ENCODE measurements around the gene BHLHE23. TPM values are rescaled to one million over a fixed set of nuclear protein-coding genes. Genes with fewer than 3 reads are reported as not detected.

BHLHE23 gene
- total RNA-seq, 6 experiments from 2014 or later = not detected

DNA sequence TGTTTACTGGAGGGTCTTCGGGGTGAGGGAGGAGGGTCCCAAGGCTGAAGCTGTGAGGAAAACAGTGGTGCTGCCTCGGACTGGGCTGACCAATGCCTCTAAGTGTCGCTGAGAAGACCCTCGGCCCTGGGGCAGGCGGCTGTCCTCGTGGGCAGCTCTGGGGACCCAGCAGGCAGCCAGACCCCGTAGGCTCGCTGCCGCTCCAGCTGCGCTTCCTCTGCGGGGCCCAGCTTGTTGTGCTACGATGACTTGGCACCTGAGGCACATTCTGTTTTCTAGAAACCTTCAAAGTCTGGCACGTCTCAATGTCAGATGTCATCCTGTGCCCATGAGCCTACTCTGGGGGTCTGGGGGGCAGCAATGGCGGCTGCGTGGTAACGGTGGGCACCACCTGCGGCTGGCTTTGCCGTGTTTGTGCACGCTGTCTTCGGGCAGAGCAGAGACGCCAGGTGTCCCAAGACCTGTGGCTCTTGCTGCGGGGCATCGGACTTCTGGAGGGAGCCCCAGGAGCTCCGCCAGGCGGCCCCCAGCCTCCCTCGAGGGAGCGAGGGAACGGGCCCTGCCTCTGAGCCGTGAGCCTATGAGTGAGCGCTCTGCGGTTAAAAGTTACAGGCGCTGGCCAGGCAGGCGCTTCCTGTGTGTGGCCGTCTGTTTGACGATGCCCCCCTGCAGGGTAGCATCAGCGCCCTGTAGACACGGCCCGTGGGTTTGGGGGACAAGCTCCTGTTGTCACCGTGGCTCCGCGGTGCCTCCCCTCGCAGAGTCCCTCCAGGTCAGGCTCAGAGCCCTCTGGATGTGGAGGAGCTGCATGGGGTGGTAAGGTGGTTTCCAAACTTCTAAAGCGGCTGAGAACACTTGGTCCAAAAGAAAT, 47.4 kb downstream of the BHLHE23 start:
- H3K27ac Mint-ChIP-seq = no peak overlapping the region
- no peak overlapping the region for H3K4me3 Mint-ChIP-seq
- peaks cover 2% of the 10 kb centered on the region; the same call in 1 of the 2 replicates for H3K4me1 Mint-ChIP-seq (ENCODE audit: low read depth)
- no peak for DNase-seq
- H3K36me3 Mint-ChIP-seq (ENCODE audit: low read depth) = no peaks in the 10 kb centered on the region
- H3K9me3 Mint-ChIP-seq = no peaks in the 10 kb centered on the region
- H3K27me3 Mint-ChIP-seq (ENCODE audit: insufficient read depth) = peaks cover 4% of the 10 kb centered on the region
- TF ChIP-seq, protein P1, sequence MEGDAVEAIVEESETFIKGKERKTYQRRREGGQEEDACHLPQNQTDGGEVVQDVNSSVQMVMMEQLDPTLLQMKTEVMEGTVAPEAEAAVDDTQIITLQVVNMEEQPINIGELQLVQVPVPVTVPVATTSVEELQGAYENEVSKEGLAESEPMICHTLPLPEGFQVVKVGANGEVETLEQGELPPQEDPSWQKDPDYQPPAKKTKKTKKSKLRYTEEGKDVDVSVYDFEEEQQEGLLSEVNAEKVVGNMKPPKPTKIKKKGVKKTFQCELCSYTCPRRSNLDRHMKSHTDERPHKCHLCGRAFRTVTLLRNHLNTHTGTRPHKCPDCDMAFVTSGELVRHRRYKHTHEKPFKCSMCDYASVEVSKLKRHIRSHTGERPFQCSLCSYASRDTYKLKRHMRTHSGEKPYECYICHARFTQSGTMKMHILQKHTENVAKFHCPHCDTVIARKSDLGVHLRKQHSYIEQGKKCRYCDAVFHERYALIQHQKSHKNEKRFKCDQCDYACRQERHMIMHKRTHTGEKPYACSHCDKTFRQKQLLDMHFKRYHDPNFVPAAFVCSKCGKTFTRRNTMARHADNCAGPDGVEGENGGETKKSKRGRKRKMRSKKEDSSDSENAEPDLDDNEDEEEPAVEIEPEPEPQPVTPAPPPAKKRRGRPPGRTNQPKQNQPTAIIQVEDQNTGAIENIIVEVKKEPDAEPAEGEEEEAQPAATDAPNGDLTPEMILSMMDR (IDR thresholded peaks at IDR 0.05) = no peak

DNA sequence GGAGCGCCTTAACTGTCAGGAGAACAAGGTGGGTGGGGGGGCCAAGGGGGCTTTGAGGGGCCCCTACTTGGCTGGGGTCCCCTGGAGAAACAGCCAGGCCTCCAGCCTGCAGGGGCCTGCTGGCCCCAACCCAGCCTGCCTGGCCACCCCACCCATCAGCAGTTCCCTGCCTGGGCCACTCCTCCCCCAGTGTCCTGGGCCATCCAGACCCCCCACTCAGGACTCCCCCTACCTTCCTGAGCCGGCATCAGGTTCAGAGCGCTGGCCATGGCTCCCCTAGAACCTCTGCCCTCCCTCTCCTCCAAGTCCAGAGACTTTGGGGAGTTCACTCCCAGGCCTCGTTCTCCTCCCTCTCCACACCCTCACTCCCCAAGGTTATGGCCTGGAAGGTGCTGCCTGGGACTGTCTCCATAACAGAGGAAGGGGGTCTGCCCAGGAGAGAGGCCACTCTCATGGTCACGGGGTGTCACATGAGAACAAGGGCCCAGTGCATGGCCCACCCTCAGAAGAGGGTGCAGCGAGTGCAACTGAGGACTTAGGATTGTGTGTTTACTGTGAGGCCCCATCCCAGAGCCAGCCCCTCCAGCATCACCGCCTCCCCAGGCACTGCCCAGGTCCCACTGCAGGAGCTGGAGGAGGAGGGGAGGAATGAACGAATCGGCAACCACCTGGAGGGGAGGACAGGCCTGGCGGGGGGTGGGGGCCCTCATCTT, 48.2 kb downstream of the BHLHE23 start:
- H3K9me3 Mint-ChIP-seq = no peaks in the 10 kb centered on the region
- TF ChIP-seq, protein P1 (IDR thresholded peaks at IDR 0.05) = no peak
- no peak overlapping the region for H3K27ac Mint-ChIP-seq
- H3K36me3 Mint-ChIP-seq (ENCODE audit: low read depth) = no peaks in the 10 kb centered on the region
- DNase-seq = no peak
- peaks cover 1% of the 10 kb centered on the region for H3K27me3 Mint-ChIP-seq (ENCODE audit: insufficient read depth)
- H3K4me3 Mint-ChIP-seq = no peak overlapping the region
- H3K4me1 Mint-ChIP-seq (ENCODE audit: low read depth) = peaks cover 9% of the 10 kb centered on the region

DNA sequence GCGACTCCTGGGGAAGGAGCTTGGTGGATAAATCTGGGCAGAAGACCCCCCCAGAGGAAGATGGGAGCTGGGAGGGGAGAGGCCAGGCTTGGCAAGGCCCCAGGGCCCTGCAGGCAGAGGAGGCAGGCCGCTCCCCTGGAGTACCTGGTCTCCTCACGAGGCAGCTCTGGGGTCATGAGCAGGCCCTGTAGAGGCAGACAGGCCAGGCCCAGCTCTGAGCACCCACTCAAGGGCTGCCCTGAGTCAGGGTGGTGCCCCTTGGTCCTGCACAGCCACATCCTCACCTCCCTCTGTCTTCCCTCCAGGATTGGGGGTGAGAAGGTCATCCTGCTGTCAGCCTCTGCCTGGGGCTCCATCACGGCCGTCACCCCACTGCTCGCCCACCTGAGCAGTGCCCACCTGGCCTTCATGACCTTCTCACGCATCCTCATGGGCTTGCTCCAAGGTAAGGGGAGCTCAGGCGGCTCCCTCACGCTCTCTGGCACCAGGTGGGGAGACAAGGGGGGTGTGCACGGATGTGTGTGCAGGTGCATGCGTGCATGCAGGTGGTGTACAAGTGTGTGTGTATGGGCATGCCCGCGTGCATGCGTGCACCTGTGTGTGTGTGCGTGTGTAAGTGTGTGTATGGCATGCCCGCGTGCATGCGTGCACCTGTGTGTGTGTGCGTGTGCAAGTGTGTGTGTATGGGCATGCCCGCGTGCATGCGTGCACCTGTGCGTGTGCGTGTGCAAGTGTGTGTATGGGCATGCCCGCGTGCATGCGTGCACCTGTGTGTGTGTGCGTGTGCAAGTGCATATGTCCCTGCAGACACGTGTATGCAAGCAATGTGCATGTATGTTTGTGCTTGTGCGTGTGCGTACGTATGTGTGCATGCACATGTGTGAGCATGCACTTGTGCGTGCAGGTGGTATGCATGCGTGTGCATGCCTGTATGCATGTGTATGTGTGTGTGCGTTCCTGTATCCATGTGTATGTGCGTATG, 49.3 kb downstream of the BHLHE23 start:
- Mint-ChIP-seq H3K4me1 (ENCODE audit: low read depth) (peaks cover 9% of the 10 kb centered on the region), H3K36me3 (ENCODE audit: low read depth) (no peaks in the 10 kb centered on the region), H3K27ac (no peak overlapping the region), H3K4me3 (no peak overlapping the region), H3K27me3 (ENCODE audit: insufficient read depth) (no peaks in the 10 kb centered on the region; the same call in 1 of the 2 replicates), H3K9me3 (no peaks in the 10 kb centered on the region)
- TF ChIP-seq, protein P1 (IDR thresholded peaks at IDR 0.05) = no peak
- no peak for DNase-seq

DNA sequence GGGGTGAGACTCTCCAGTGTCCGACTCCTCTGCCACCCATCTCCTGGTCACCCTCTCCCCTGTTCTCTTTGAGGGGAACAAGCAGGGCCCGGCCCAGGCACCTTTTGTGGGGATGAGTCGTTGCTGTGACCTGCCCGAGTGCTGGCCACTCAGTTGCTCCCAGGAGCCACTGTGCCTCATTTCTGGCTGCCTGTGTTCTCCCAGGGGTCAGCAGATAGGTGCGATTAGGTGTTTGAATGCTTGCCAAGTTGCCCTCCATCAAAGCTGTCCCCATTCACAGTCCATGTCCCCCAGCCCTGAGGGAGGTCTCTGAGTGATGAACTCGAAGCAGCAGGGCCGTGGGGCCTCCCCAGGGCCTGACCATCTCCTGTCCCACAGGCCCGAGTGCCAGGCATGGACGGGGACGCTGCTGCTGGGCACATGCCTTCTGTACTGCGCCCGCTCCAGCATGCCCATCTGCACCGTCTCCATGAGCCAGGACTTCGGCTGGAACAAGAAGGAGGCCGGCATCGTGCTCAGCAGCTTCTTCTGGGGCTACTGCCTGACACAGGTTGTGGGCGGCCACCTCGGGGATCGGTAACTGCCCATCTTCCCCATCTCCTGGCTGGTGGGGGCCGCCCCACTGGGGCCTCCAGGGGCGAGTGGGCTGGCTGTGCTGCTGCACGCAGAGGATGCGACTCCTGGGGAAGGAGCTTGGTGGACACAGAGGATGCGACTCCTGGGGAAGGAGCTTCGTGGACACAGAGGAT, 50.2 kb downstream of the BHLHE23 start:
- Mint-ChIP-seq H3K27ac (no peak overlapping the region), H3K4me1 (ENCODE audit: low read depth) (peaks cover 9% of the 10 kb centered on the region), H3K36me3 (ENCODE audit: low read depth) (no peaks in the 10 kb centered on the region), H3K4me3 (no peak overlapping the region), H3K27me3 (ENCODE audit: insufficient read depth) (no peaks in the 10 kb centered on the region; the same call in 1 of the 2 replicates), H3K9me3 (no peaks in the 10 kb centered on the region)
- TF ChIP-seq, protein P1 (IDR thresholded peaks at IDR 0.05) = no peak
- DNase-seq = no peak

Other genes starting within 250 kb of the BHLHE23 start
- 10 to 100 TPM; 14.9 to 17.8 (median 16.6) TPM for gene MRGBP, start 210.5 kb downstream of the BHLHE23 start, total RNA-seq (2021; fragmentation: NEBNext Ultra II Directional; extraction: Animal tissue kit (Norgen Biotek cat#: 25700))
- 10 to 100 TPM; 37.8 to 42.2 (median 39.0) TPM for gene OGFR, start 202.1 kb downstream of the BHLHE23 start, total RNA-seq (2021; fragmentation: NEBNext Ultra II Directional; extraction: Animal tissue kit (Norgen Biotek cat#: 25700))
- gene COL9A3, start 189.9 kb downstream of the BHLHE23 start, total RNA-seq (2021; fragmentation: NEBNext Ultra II Directional; extraction: Animal tissue kit (Norgen Biotek cat#: 25700)) = under 1 TPM in 3 of 6 experiments, not detected in 3; 0.07 to 0.34 (median 0.09) TPM
- 10 to 100 TPM; 19.9 to 25.2 (median 21.1) TPM for gene TCFL5, start 145.1 kb downstream of the BHLHE23 start, total RNA-seq (2021; fragmentation: NEBNext Ultra II Directional; extraction: Animal tissue kit (Norgen Biotek cat#: 25700))
- gene DIDO1, start 80.5 kb downstream of the BHLHE23 start, total RNA-seq (2021; fragmentation: NEBNext Ultra II Directional; extraction: Animal tissue kit (Norgen Biotek cat#: 25700)) = 10 to 100 TPM; 31.9 to 36.1 (median 34.8) TPM
- gene GID8, start 68.8 kb downstream of the BHLHE23 start, total RNA-seq (2021; fragmentation: NEBNext Ultra II Directional; extraction: Animal tissue kit (Norgen Biotek cat#: 25700)) = 10 to 100 TPM; 19.1 to 26.9 (median 22.6) TPM
- 10 to 100 TPM; 32.8 to 47.0 (median 35.7) TPM for gene SLC17A9, start 54.3 kb downstream of the BHLHE23 start, total RNA-seq (2021; fragmentation: NEBNext Ultra II Directional; extraction: Animal tissue kit (Norgen Biotek cat#: 25700))
- gene YTHDF1, start 209.2 kb upstream of the BHLHE23 start, total RNA-seq (2021; fragmentation: NEBNext Ultra II Directional; extraction: Animal tissue kit (Norgen Biotek cat#: 25700)) = 10 to 100 TPM; 35.4 to 40.0 (median 37.2) TPM
- gene BIRC7, start 228.9 kb upstream of the BHLHE23 start, total RNA-seq (2021; fragmentation: NEBNext Ultra II Directional; extraction: Animal tissue kit (Norgen Biotek cat#: 25700)) = not detected
- gene NKAIN4, start 247.5 kb upstream of the BHLHE23 start, total RNA-seq (2021; fragmentation: NEBNext Ultra II Directional; extraction: Animal tissue kit (Norgen Biotek cat#: 25700)) = not detected

All from HFFc6 (cell line).